ENCODE measurements around the gene INPP5D. TPM values are rescaled to one million over a fixed set of nuclear protein-coding genes. Genes with fewer than 3 reads are reported as not detected.

INPP5D gene
- total and polyA plus RNA-seq, 2 donors (not counting 1 experiment from before 2014, with no cell fraction given), result 0.01 to 0.33 TPM

GRCh38 chr2:233115741-233116140, 55.6 kb downstream of the INPP5D start:
- Histone ChIP-seq H3K4me1 (ENCODE audit: control insufficient read depth, extremely low read depth, insufficient read depth, low read length) (no peaks in the 10 kb centered on the region), H3K79me2 (ENCODE audit: control insufficient read depth, insufficient read depth, low read length) (no peaks in the 10 kb centered on the region), H3K36me3 (ENCODE audit: control insufficient read depth, insufficient read depth, low read length) (no peaks in the 10 kb centered on the region), H3K9me3 (ENCODE audit: control insufficient read depth, insufficient read depth, low read depth, low read length) (no peaks in the 10 kb centered on the region), H2AFZ (ENCODE audit: low read length) (no peak overlapping the region), H3K9ac (ENCODE audit: insufficient read depth, low read length) (no peak overlapping the region), H3K27me3 (ENCODE audit: control insufficient read depth, insufficient read depth, low read length) (no peaks in the 10 kb centered on the region), H3K4me3 (replicated peaks in 1 of 4; ENCODE audit: control extremely low read depth in 1 of 4, insufficient read depth in 1 of 4, low read depth in 3 of 4, low read length in 4 of 4) (no peak overlapping the region), H3K4me2 (ENCODE audit: extremely low read depth, insufficient read depth, low read length) (no peak overlapping the region), H3K27ac (ENCODE audit: insufficient read depth, low read length) (no peak overlapping the region), H4K20me1 (ENCODE audit: control insufficient read depth, extremely low read depth, insufficient read depth, low read length) (no peaks in the 10 kb centered on the region)
- TF ChIP-seq CTCF (conservative IDR thresholded peaks at IDR 0.05 in 1 of 2, IDR thresholded peaks at IDR 0.05 in 1 of 2; ENCODE audit: low read depth in 1 of 2, low read length in 2 of 2) (no peak), EZH2 (IDR thresholded peaks at IDR 0.05; ENCODE audit: low read length, missing control alignments) (no peak)
- DNase-seq (ENCODE audit: low read depth in 2 of 2), result peak in 1 of 2 donors; percentile 7

DNA sequence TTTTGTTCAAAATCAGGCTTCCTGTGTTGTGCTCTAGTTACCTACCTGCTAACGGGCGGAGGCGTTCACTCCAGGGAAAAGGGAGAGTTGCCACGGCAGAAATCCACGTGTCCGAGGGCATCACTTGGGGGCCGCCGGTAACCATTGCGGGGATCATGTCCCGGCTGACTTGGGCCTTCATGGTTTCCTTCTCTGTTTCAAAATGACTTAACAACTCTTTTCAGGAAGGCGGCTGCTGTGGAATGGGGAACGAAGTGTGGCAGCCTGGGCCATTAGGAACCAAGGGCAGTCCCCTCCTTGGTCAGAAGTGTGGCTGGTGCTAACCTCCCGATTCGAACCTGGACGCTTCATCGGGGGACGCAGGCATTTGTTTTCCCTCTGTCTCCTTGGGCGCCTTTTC, 56.8 kb downstream of the INPP5D start:
- Histone ChIP-seq H3K27me3 (ENCODE audit: control insufficient read depth, insufficient read depth, low read length) (no peaks in the 10 kb centered on the region), H2AFZ (ENCODE audit: low read length) (no peak overlapping the region), H3K79me2 (ENCODE audit: control insufficient read depth, insufficient read depth, low read length) (no peaks in the 10 kb centered on the region), H3K4me1 (ENCODE audit: control insufficient read depth, extremely low read depth, insufficient read depth, low read length) (no peaks in the 10 kb centered on the region), H4K20me1 (ENCODE audit: control insufficient read depth, extremely low read depth, insufficient read depth, low read length) (no peaks in the 10 kb centered on the region), H3K36me3 (ENCODE audit: control insufficient read depth, insufficient read depth, low read length) (no peaks in the 10 kb centered on the region), H3K4me3 (replicated peaks in 1 of 4; ENCODE audit: control extremely low read depth in 1 of 4, insufficient read depth in 1 of 4, low read depth in 3 of 4, low read length in 4 of 4) (no peak overlapping the region), H3K9me3 (ENCODE audit: control insufficient read depth, insufficient read depth, low read depth, low read length) (no peaks in the 10 kb centered on the region), H3K4me2 (ENCODE audit: extremely low read depth, insufficient read depth, low read length) (no peak overlapping the region), H3K9ac (ENCODE audit: insufficient read depth, low read length) (no peak overlapping the region), H3K27ac (ENCODE audit: insufficient read depth, low read length) (no peak overlapping the region)
- no peak for DNase-seq (ENCODE audit: low read depth in 2 of 2)
- TF ChIP-seq EZH2 (IDR thresholded peaks at IDR 0.05; ENCODE audit: low read length, missing control alignments), result no peak
- no peak for TF ChIP-seq CTCF (conservative IDR thresholded peaks at IDR 0.05 in 1 of 2, IDR thresholded peaks at IDR 0.05 in 1 of 2; ENCODE audit: low read depth in 1 of 2, low read length in 2 of 2)

DNA sequence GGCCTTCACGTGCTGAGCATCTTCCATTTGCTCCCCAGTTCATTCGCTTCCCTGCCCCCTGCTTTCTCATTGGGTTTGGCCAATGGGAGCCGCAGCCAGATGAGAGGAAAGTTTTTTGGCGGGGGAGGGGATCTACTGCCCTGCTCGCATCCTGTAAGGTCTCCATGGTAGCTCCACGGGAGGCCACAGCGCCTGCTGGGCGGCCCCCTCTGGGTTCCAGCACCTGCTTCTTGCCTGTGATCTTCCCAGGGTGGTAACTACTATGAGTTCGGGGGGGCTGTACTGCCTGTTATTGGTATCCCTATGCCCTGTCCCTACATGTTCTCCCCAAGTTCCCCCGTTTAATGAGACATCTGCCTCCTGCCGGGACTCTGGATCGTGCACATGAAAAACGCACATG, 57.2 kb downstream of the INPP5D start:
- H3K27ac ChIP-seq (ENCODE audit: insufficient read depth, low read length), result no peak overlapping the region
- no peak overlapping the region for H2AFZ ChIP-seq (ENCODE audit: low read length)
- H3K79me2 ChIP-seq (ENCODE audit: control insufficient read depth, insufficient read depth, low read length), result no peaks in the 10 kb centered on the region
- H3K27me3 ChIP-seq (ENCODE audit: control insufficient read depth, insufficient read depth, low read length), result no peaks in the 10 kb centered on the region
- H3K4me1 ChIP-seq (ENCODE audit: control insufficient read depth, extremely low read depth, insufficient read depth, low read length), result no peaks in the 10 kb centered on the region
- H3K4me3 ChIP-seq (replicated peaks in 1 of 4; ENCODE audit: control extremely low read depth in 1 of 4, insufficient read depth in 1 of 4, low read depth in 3 of 4, low read length in 4 of 4), result no peak overlapping the region
- DNase-seq (ENCODE audit: low read depth in 2 of 2), result no peak
- H4K20me1 ChIP-seq (ENCODE audit: control insufficient read depth, extremely low read depth, insufficient read depth, low read length), result no peaks in the 10 kb centered on the region
- TF ChIP-seq EZH2 (IDR thresholded peaks at IDR 0.05; ENCODE audit: low read length, missing control alignments) (no peak), CTCF (conservative IDR thresholded peaks at IDR 0.05 in 1 of 2, IDR thresholded peaks at IDR 0.05 in 1 of 2; ENCODE audit: low read depth in 1 of 2, low read length in 2 of 2) (no peak)
- no peaks in the 10 kb centered on the region for H3K36me3 ChIP-seq (ENCODE audit: control insufficient read depth, insufficient read depth, low read length)
- H3K9ac ChIP-seq (ENCODE audit: insufficient read depth, low read length), result no peak overlapping the region
- H3K9me3 ChIP-seq (ENCODE audit: control insufficient read depth, insufficient read depth, low read depth, low read length), result no peaks in the 10 kb centered on the region
- no peak overlapping the region for H3K4me2 ChIP-seq (ENCODE audit: extremely low read depth, insufficient read depth, low read length)

Measured in fibroblast of lung (primary cell).